HG03457 (cell line): ENCODE measurements around the gene SOX1.

Source experiments
- ATAC-seq: cut with Tn5 transposase; IDR thresholded peaks from one replicate; pipeline ENCODE4 v1.9.1; 2021; ENCODE audit warnings: moderate number of reproducible peaks; ENCODE audit not compliant: unreplicated experiment

SOX1 gene

GRCh38 chr13:112067116-112067741, at the start of gene SOX1:
Gene SOX1 (plus strand): TSS chr13:112067149. CDS start chr13:112067659, 510 bp downstream.
- no peak for ATAC-seq

- ATAC-seq = no peak
These were observed 42.4 kb upstream of the SOX1 start for GRCh38 chr13:112024577-112024976.

- no peak for ATAC-seq
These were observed 39.7 kb upstream of the SOX1 start for GRCh38 chr13:112027250-112027649.

GRCh38 chr13:112028481-112028880, 38.5 kb upstream of the SOX1 start:
- no peak for ATAC-seq

- ATAC-seq = no peak
These were observed 37.8 kb upstream of the SOX1 start for GRCh38 chr13:112029143-112029542.

- no peak for ATAC-seq
These were observed 34.6 kb upstream of the SOX1 start for GRCh38 chr13:112032186-112032993.

- no peak for ATAC-seq
These were observed 32.7 kb upstream of the SOX1 start for GRCh38 chr13:112034231-112034630.

- ATAC-seq = no peak
These were observed 32.1 kb upstream of the SOX1 start for GRCh38 chr13:112034846-112035245.

- no peak for ATAC-seq
These were observed 24.5 kb upstream of the SOX1 start for GRCh38 chr13:112042496-112042895.

GRCh38 chr13:112052213-112052612, 14.7 kb upstream of the SOX1 start:
- no peak for ATAC-seq

- ATAC-seq = no peak
These were observed 13.7 kb upstream of the SOX1 start for GRCh38 chr13:112053167-112053743.

- no peak for ATAC-seq
These were observed 13.0 kb upstream of the SOX1 start for GRCh38 chr13:112053744-112054615.

GRCh38 chr13:112054616-112055015, 12.3 kb upstream of the SOX1 start:
- ATAC-seq = no peak

GRCh38 chr13:112055036-112055914, 11.7 kb upstream of the SOX1 start:
- no peak for ATAC-seq

- ATAC-seq = no peak
These were observed 11.1 kb upstream of the SOX1 start for GRCh38 chr13:112055915-112056269.

- no peak for ATAC-seq
These were observed 10.6 kb upstream of the SOX1 start for GRCh38 chr13:112056284-112056727.

- no peak for ATAC-seq
These were observed 10.1 kb upstream of the SOX1 start for GRCh38 chr13:112056739-112057438.

GRCh38 chr13:112057439-112057735, 9.6 kb upstream of the SOX1 start:
- no peak for ATAC-seq

GRCh38 chr13:112057736-112058518, 9.0 kb upstream of the SOX1 start:
- ATAC-seq = no peak
